Endodermal cell (in vitro differentiated cells): ENCODE data around the gene NCOA5. TPM values are rescaled to one million over a fixed set of nuclear protein-coding genes. Genes with fewer than 3 reads are reported as not detected.

Experiments used
- DNase-seq: peaks from one replicate; pipeline ENCODE4 v3.0.0-alpha.2; 2017
- H3K27ac ChIP-seq: 2 replicates; pipeline ENCODE4 v1.5.1; 2013; ENCODE audit warnings: mild to moderate bottlenecking, low read depth, low read length, moderate library complexity
- H3K27me3 ChIP-seq: 2 replicates; pipeline ENCODE4 v1.6.1; 2013; ENCODE audit warnings: mild to moderate bottlenecking, low read length, moderate library complexity; ENCODE audit not compliant: insufficient read depth, control insufficient read depth, poor library complexity, severe bottlenecking
- H3K36me3 ChIP-seq: 2 replicates; pipeline ENCODE4 v1.7.0; 2013; ENCODE audit warnings: mild to moderate bottlenecking, low read length, moderate library complexity; ENCODE audit not compliant: control insufficient read depth, insufficient read depth
- H3K4me1 ChIP-seq: one replicate; pipeline ENCODE4 v1.7.0; 2013; ENCODE audit warnings: low read length; ENCODE audit not compliant: control insufficient read depth, insufficient read depth
- H3K4me3 ChIP-seq: 2 replicates; pipeline ENCODE4 v1.5.1; 2013; ENCODE audit warnings: mild to moderate bottlenecking, low read length, moderate library complexity
- H3K9ac ChIP-seq: 2 replicates; pipeline ENCODE4 v1.6.1; 2013; ENCODE audit warnings: mild to moderate bottlenecking, low read length, moderate library complexity; ENCODE audit not compliant: poor library complexity, severe bottlenecking; ENCODE audit errors: extremely low read depth
- H3K9me3 ChIP-seq: 2 replicates; pipeline ENCODE4 v1.6.1; 2013; ENCODE audit warnings: mild to moderate bottlenecking, low read length, moderate library complexity; ENCODE audit not compliant: control insufficient read depth
- H3K27ac Mint-ChIP-seq: 2 replicates; pipeline ENCODE4 v1.8.0; 2020; ENCODE audit warnings: mixed read lengths
- H3K27me3 Mint-ChIP-seq: 2 replicates; pipeline ENCODE4 v1.8.0; 2021; ENCODE audit warnings: mild to moderate bottlenecking, mixed read lengths; ENCODE audit not compliant: insufficient read depth
- H3K36me3 Mint-ChIP-seq: 2 replicates; pipeline ENCODE4 v1.8.0; 2020; ENCODE audit warnings: low read depth, mixed read lengths
- H3K4me1 Mint-ChIP-seq: 2 replicates; pipeline ENCODE4 v1.8.0; 2020; ENCODE audit warnings: mixed read lengths
- H3K4me3 Mint-ChIP-seq: 2 replicates; pipeline ENCODE4 v1.8.0; 2020; ENCODE audit warnings: mild to moderate bottlenecking, moderate library complexity, mixed read lengths
- H3K9me3 Mint-ChIP-seq: 2 replicates; pipeline ENCODE4 v1.8.0; 2020; ENCODE audit warnings: mild to moderate bottlenecking, mixed read lengths
- WGBS, 2 experiments: methylation state at CpG; one replicate each; pipeline versions ENCODE4 v1.1.5 to v1.1.7; 2013; ENCODE audit warnings: missing lambda C conversion rate in 2 of 2, mixed read lengths in 1 of 2; ENCODE audit not compliant: insufficient coverage in 1 of 2, insufficient read length in 1 of 2; 5-methylcytosine and 5-hydroxymethylcytosine counted together
- total RNA-seq, 2 donors: library from RNA; stranded (reverse); fragmentation: NEBNext Ultra II Directional in 1 of 2; extraction: Animal tissue kit (Norgen Biotek cat#: 25700) in 1 of 2; gene quantifications; 2 replicates in 1 of 2; 3 replicates in 1 of 2; pipeline ENCODE4 v1.2.1, GENCODE V29; 2021
- TF ChIP-seq, protein P1 (sequence below): fragments of 200-600 bp; sonication (generic); conservative IDR thresholded peaks from 2 replicates; pipeline ENCODE4 v1.5.0; 2021; ENCODE audit warnings: antibody characterized with exemption, mild to moderate bottlenecking

NCOA5 gene
- total RNA-seq, 2 donors from 2014 or later: 19.3 to 28.7 TPM

DNA sequence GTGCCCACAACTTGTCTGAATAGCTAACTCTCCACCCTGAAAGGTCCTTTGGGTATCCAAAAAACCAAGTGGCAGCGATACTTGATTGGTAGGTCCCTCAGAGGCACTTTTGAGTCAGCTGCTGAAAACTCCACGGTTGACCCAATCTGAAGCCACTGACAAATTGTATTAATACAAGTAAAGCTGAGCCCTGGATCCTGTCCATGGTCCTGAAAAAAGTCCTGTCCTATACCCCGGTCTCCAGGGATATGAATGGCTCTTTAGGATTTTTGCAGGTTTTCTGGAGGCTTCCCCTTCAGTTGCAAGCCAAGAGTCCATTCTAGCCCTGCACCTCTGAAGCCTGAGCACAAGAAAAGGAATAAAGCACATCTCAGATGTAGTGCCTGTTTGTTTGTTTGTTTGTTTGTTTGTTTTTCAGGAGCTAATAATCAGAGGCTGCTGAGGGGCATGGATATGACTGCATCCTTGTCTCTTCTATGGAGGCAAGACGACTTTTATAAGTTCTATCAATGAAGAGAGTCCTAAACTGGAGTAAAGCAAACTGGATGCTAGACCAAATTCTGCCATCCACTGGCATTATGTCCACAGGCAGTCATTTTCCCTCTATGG is 62.4 kb downstream of the NCOA5 start:
- Mint-ChIP-seq H3K27me3 (peaks cover 96% of the 10 kb centered on the region), H3K4me1 (no peaks in the 10 kb centered on the region), H3K27ac (no peak overlapping the region), H3K9me3 (no peaks in the 10 kb centered on the region), H3K4me3 (no peak overlapping the region), H3K36me3 (no peaks in the 10 kb centered on the region)
- peaks cover 95% of the 10 kb centered on the region for H3K27me3 ChIP-seq
- H3K9ac ChIP-seq: no peak overlapping the region
- H3K9me3 ChIP-seq: no peaks in the 10 kb centered on the region
- H3K4me1 ChIP-seq: peaks cover 3% of the 10 kb centered on the region
- no peaks in the 10 kb centered on the region for H3K36me3 ChIP-seq
- peak; percentile 81 for DNase-seq
- TF ChIP-seq, protein P1, sequence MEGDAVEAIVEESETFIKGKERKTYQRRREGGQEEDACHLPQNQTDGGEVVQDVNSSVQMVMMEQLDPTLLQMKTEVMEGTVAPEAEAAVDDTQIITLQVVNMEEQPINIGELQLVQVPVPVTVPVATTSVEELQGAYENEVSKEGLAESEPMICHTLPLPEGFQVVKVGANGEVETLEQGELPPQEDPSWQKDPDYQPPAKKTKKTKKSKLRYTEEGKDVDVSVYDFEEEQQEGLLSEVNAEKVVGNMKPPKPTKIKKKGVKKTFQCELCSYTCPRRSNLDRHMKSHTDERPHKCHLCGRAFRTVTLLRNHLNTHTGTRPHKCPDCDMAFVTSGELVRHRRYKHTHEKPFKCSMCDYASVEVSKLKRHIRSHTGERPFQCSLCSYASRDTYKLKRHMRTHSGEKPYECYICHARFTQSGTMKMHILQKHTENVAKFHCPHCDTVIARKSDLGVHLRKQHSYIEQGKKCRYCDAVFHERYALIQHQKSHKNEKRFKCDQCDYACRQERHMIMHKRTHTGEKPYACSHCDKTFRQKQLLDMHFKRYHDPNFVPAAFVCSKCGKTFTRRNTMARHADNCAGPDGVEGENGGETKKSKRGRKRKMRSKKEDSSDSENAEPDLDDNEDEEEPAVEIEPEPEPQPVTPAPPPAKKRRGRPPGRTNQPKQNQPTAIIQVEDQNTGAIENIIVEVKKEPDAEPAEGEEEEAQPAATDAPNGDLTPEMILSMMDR: no peak
- 11 to 27% methylated on average over 4 of the region's 4 CpGs for WGBS, 2 experiments
- no peak overlapping the region for H3K4me3 ChIP-seq
- no peak overlapping the region for H3K27ac ChIP-seq

DNA sequence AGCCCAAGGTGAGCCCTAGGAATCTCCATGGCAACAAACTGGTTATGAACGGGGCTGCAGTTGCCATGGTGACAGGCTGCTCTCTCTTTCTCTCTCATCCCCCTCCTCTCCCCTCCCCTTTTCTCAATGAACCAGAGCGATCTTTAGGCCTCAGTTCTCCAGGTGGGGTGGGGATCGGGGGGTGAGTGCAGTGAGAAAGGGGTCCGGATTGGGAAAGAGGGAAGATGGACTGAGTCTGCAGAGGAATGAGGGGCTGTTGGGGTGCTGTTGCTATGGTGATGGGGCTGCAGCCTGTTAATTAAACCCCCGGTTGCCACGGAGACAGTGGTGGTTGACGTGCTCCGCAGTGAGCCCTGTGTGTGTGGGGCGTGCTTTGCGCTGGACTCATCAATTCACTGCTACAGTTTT is 64.4 kb downstream of the NCOA5 start:
- Mint-ChIP-seq H3K27me3 (peaks cover 77% of the 10 kb centered on the region), H3K27ac (no peak overlapping the region), H3K4me3 (no peak overlapping the region), H3K9me3 (no peaks in the 10 kb centered on the region), H3K36me3 (no peaks in the 10 kb centered on the region), H3K4me1 (peaks cover 5% of the 10 kb centered on the region)
- H3K27ac ChIP-seq: no peak overlapping the region
- no peak overlapping the region for H3K9ac ChIP-seq
- 60 to 71% methylated on average over 1 to 10 of the region's 10 CpGs for WGBS, 2 experiments
- H3K27me3 ChIP-seq: peaks cover 75% of the 10 kb centered on the region
- H3K4me3 ChIP-seq: no peak overlapping the region
- DNase-seq: no peak
- no peaks in the 10 kb centered on the region for H3K36me3 ChIP-seq
- TF ChIP-seq, protein P1: no peak
- H3K4me1 ChIP-seq: no peaks in the 10 kb centered on the region
- H3K9me3 ChIP-seq: no peaks in the 10 kb centered on the region

DNA sequence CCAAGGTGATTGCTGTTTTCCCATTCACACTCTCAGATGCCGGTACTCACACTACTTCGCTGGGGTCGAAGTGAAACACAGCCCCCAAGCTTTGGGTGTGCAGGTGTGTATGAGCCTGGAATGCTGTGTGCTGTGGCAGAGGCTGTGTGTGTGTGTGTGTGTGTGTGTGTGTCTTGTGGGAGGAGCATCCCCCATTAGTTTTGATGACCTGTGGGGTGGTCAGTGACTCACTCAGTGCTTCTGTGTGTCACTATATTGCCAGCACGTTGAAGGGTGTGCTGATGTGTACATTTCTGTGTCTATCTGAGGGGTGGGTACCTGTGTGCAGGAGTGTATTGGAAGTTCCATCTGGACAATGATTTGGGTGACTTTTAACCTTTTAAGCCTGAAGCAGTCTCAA is 65.8 kb downstream of the NCOA5 start:
- Histone ChIP-seq H3K36me3 (no peaks in the 10 kb centered on the region), H3K27me3 (peaks cover 61% of the 10 kb centered on the region), H3K4me3 (no peak overlapping the region), H3K27ac (no peak overlapping the region), H3K9me3 (no peaks in the 10 kb centered on the region), H3K9ac (no peak overlapping the region), H3K4me1 (no peaks in the 10 kb centered on the region)
- Mint-ChIP-seq H3K27ac (no peak overlapping the region), H3K36me3 (no peaks in the 10 kb centered on the region), H3K9me3 (no peaks in the 10 kb centered on the region), H3K27me3 (peaks cover 63% of the 10 kb centered on the region), H3K4me3 (no peak overlapping the region), H3K4me1 (peaks cover 5% of the 10 kb centered on the region)
- TF ChIP-seq, protein P1: no peak
- 80% methylated on average over 4 of the region's 4 CpGs; no CpG with 5 or more reads in 1 of the 2 experiments for WGBS, 2 experiments
- no peak for DNase-seq
